ENCODE measurements around the gene CRTC2.
"Not testable (repeated sequence)": the region's sequence is repeated elsewhere in the genome, so short reads cannot be mapped to it uniquely, and the experiment has no call there.

The CRTC2 gene

DNA sequence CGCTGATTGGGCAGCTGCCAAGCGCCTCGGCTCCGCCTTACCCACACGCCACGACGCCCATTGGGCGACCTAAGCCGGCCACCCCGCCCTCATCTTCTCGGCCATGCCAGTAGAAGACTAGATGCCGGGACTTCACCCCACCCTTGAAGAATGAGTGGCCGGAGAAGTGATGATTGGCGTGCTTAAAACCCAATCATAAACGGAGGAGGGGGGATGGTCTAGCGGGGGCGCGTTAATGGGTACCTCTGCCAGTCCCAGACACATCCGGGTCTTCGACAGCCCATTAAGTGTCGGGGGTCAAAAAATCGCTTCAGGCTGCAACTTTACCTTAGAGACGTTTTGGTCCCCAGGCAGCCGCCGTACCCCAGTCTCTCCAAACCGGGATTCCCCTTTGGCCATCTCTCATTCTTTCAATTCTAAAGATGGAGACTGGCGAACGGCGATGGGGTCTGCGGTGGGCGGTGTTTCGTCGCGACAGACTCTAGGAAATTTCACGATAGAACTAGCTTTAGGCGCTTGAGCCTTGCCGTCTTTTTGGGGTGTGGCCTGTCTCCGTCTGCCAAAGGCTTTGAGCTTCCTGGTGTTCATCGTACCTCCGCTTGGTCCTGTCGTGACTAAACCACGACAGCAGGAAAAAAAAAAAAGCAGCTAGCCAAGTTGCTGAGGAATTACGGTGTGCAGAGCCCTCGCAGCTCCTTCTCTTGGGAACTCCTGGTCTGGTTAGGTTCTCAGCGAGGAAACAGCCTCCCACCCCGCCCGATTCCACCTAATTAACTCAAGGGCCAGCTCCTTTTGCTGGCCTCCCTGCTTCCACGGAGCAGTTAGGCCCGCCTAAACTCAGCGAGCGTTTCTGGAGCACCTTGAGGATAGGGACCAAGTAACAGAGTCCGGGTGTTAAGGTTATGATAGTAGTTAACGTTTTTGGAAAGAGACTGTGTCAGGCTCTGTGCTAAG, 35.2 kb downstream of the CRTC2 start, which contains the start of gene GATAD2B:
TSS of gene GATAD2B (minus strand) at position 1 of the 954 bp plus-strand sequence. CDS start 94,625 bp downstream, outside the sequence.
- DNase-seq, result peak; percentile 100

DNA sequence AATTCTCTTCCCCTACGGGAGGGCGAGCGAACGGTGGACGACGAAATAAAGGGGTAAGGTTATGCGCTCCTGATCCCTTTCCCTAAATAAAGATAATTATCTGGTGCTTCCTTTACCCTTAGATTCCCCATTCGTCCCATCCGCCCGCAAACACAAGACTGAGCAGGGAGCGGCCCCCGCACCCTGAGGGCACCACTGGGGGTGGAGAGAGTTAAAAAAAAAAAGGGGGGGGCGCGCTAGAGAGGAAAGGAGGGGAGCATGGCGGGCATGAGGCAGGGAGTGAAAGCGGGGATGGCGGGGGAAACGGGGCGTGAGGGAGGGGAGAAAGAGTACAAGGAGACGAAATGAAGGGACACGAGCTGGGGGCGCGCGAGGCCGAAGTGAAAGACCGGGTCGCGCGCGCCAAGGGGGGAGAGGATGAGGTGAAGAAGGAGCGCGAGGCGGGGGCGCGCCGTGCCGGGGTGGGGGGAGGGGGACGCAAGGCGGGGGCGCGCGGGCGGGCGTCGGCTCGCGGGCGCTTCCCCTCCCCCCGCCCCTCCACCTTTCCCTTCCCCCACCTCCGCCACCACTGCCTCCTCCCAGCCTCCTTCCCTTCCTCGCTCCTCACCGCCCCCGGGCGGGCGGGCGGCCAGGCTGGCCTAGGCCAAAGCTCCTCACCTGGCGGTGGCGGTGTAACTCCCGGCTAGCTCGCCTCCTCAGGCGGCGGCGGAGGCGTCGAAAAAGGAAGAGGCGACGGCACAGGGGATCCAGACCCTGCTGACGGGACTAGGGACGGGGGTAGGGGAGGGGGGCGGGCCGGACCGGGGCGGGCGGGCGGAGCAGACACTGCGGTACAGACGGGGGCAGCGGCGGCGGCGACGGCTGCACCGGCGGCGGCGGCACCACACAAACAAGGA, 36.1 kb downstream of the CRTC2 start:
- DNase-seq, result peak; percentile 69

DNA sequence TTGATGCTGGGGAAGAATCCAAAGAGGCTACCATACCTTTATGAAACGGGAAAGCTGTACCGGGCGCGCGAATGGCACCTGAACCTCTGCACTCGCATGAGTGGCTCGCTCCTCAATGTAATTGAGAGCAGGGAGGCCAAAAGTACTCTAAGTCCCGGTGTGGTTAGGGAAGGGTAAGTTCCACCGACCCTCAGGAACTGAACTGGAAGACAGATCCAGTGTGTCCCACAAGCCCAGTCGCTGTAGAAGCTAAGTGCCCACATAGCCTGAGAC, 36.7 kb downstream of the CRTC2 start:
- peak; percentile 12 for DNase-seq

DNA sequence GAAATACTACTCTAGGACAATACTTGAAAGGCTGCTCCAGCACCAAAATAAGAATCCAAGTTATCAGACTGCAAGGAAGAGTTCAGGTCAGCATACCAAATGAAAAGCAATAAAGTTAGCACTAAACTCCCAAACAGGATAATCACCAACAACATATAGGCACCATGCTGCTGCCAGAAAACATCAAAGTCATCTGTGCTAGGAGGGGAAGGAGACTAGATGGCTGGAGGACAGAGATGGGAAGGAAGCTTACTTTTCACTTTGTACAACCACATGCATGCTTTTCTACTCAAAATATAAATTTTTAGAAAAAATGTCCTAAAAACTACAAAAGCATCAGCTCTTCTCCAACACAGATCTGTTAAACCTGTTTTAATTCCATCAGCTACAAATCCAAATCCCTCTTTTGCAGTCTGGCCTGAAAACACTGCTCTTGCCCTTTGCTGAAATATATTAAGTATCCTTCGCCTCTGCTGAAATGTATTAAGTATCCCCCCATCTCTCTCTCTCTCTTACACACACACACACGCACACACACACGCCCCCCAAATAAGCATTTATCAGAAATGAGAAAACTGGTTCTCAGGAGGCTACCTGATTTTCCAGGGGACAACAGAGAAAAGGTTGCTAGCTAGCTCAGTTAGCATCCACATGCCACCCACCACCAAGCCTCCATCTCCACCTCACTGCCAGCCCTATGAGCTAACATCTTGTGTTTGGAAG, 37.2 kb downstream of the CRTC2 start:
- peak; percentile 11 for DNase-seq

DNA sequence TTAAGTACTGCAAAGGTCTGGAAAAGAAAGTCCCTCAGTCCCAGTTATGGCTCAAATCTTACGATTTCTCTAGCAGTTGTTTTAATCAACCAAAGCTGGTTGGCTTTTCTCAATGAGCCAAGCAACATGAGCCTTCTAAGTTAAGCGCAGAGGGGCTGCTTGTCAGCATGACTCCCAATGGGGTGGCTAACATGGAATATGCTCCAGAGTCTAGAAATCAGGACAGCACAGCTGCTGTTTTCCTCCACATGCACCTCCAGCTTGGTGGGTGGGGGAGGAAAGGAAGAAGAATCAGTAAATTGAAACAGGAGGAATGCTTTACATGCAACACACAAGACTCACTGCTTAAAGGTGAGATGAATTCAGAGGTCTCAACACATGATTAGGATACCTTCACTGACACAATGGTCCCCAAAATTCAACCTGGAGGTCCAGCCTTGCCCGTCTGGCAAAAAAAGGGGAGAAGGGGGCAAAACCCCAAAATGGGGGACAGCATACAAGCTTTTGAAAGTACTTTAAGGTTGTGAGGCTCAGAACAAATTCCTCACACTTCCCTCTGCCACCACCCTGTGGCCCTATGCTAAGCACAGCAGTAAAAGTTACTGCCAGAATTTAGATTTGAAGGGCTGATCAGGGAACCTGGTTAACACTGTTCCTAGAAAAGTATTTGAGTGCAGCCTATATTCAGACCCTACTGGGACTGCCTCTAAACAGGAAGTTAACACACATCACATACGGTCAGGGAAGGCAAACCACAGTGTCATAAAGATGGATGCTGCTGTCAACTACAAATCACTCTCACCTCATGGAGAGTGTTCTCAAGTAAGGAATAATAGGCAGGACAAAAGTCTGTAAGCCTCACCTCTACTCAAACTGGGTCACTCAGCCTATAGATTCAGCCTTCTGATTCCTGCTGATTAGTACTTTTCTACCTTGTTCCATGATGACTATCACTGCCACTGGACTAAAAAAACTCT, 38.2 kb downstream of the CRTC2 start:
- DNase-seq, result peak; percentile 61

DNA sequence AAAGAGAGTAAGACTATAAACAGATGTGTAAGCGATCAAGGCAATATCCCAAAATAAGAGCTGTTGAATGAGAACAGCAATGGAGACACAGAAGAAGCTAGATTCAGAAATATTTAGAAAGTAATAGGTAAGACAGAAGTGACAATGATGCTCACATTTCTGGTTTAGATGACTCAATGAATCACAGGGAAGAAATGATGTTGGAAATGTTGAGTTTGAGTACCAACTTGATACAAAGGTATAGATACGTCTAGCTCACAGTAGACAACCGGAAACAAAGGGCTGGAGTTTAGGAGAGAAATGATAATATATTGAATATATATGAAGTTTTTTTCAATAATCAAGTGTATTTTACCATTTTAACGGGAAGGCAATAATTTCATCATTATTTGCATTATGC, 42.1 kb downstream of the CRTC2 start:
- no peak for DNase-seq

DNA sequence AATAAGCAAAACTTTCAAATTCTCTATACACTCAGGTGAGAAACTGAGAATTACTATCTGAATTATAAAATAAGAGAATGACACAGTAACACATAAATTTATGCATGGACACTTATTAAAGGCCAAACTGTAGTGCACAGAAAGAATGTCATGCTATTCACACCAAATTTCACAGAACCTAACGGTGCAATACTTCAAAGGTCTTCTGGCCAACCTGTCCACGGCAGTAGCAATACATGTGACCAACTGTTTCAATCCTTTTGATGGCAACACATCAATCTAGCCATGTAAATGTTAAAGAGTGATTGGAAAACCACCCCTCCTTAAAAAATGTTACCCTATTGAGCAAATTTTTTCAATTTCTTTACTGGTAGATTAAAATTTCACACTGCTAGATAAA, 46.1 kb downstream of the CRTC2 start:
- DNase-seq, result no peak

DNA sequence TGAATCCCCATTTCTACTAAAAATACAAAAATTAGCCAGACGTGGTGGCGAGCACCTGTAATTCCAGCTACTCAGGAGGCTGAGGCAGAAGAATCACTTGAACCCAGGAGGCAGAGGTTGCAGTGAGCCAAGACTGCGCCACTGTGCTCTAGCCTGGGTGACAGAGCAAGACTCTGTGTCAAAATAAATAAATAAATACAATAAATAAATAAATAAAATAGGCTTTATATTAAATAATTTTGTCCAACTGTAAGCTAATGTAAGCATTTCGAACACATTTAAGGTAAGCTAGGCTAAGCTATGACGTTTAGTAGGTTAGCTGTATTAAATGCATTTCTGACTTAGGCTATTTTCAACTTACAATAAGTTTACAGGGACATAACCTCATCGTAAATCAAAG, 47.9 kb downstream of the CRTC2 start:
- DNase-seq, result not testable (repeated sequence)

DNA sequence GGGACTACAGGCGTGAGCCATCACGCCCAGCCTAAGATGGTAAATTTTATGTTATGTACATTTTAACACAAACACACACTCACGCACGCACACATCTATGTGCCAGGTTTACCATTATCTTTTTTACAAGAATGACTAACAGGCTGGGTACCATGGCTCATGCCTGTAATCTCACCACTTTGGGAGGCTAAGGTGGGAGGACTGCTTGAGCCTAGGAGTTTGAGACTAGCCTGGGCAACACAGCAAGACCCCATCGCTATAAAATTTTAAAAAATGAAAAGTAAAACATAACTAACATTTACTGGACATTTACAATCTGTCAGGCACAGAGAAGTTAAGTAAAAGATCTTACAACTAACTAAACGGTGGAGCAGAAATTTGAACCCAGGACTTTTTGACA, 50.3 kb downstream of the CRTC2 start:
- DNase-seq, result no peak

DNA sequence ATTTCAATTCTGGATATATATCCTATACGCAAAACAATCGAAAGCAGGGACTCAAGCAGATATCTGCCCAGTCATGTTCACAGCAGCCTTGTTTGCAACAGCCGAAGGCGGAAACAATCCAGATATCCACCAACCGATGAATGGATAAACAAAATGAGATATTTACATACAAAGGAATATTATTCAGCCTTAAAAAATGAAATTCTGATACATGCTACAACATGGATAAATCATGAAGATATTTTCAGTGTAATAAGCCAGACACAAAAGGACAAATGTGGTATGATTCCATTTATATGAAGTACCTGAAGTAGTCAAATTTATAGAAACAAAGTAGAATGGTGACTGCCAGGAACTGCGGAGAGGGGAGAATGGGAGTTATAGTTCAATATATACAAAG, 51.3 kb downstream of the CRTC2 start:
- DNase-seq, result no peak

DNA sequence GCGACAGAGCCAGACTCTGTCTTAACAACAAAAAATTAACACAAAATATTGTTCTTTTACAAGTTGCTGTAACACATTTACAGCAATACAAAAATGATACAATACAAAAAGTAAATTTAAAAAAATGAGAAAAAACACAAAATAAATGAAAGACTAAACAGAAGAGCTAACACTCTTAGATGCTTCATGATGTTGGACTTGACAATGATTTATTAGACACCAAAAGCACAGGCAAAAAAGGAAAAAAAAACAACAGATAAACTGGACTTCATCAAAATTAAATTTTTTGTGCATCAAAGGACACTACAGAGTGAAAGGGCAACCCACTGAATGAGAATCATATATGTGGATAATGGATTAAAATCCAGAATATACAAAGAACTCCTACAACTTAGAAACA, 52.0 kb downstream of the CRTC2 start:
- DNase-seq, result no peak

DNA sequence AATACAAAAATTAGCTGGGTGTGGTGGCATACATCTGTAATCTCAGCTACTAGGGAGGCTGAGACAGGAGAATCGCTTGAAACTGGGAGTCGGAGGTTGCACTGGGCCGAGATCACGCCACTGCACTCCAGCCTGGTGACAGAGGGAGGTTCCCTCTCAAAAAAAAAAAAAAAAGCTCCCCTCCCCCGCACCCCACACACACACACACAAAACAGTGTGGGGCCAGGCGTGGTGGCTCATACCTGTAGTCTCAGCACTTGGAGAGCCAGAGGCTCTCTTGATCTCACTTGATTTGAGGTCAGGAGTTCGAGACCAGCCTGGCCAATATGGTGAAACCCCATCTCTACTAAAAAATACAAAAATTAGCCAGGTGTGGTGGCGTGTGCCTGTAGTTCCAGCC, 52.5 kb downstream of the CRTC2 start:
- not testable (repeated sequence) for DNase-seq

DNA sequence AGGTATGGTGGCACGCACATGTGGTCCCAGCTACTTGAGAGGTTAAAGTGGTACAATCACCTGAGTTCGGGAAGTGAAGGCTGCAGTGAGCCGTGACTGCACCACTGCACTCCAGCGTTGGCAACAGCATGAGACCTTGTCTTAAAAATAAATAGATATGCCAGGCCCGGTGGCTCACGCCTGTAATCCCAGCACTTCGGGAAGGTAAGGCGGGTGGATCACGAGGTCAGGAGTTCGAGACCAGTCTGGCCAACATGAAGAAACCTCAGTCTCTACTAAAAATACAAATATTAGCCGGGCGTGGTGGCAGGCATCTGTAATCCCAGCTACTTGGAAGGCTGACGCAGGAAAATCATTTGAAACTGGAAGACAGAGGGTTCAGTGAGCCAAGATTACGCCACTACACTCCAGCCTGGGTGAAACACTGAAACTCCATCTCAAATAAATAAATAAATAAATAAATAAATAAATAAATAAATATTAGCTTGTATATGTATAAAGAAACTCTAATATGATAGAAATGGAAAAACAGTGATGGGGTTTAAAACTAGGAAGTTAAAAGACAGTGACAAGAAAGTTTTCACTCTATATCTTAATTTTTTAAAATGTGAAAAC, 54.5 kb downstream of the CRTC2 start:
- DNase-seq, result no peak

DNA sequence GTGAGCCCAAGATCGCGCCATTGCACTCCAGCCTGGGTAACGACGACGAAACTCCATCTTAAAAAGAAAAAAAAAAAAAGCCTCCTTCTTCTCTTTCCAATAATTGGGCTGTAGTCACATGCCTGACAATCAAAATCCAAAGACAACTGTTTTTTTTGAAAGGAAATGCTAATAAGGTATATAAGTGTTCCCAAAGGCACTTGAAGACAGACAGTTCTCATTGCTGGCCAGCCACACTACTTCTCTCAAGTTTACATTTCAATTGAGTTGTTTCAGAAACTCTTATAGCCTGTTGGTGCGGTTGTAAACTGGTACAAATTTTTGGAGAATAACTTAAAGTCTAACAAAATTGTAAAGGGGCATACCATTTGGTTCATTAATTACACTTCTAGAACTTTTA, 58.9 kb downstream of the CRTC2 start:
- DNase-seq, result no peak

All from hematopoietic multipotent progenitor cell treated with erythropoietin and hydrocortisone succinate and interleukin-3 and kit ligand, for 8 days (in vitro differentiated cells).